SHP77 (cell line): ENCODE data around the gene PRR7.

Experiments used
- DNase-seq, 2 experiments: peaks; one replicate each; lab custom pipeline; 2025; lab: John Stamatoyannopoulos, UW

The PRR7 gene

DNA sequence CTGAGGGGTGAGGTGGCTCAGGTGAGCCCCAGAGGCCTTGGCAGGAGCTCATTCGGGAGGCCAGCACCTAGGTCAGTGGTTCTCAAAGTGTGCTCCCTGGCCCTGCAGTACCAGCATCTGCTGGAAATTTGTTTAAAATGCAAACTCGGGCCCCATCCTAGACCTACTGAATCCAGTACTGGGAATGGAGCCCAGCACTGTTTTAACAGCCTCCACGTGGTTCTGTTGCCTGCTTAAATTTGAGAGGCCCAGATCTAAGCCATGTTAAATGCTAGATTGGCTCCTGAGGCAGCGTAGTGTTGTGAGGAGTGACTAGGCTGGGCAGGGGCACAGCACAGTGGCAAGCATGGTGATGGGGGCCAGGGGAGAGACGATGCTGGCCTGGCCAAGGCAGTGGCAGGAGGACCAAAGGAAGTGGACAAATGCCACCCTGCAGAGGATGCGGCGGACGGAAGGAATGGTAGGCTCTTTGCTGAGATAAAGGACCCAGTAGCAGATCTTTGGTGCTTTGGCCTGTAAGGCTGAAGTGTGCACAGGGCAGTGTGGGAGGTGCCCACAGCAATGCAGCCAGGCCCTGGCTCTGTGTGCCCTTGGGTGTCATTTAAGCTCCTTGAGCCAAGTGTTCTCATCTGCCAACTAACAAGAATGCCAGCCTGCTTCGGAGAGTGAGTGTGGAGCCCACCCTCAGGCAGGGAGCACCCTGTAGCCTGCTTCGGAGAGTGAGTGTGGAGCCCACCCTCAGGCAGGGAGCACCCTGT, 4.2 kb downstream of the PRR7 start:
- no peak for DNase-seq

DNA sequence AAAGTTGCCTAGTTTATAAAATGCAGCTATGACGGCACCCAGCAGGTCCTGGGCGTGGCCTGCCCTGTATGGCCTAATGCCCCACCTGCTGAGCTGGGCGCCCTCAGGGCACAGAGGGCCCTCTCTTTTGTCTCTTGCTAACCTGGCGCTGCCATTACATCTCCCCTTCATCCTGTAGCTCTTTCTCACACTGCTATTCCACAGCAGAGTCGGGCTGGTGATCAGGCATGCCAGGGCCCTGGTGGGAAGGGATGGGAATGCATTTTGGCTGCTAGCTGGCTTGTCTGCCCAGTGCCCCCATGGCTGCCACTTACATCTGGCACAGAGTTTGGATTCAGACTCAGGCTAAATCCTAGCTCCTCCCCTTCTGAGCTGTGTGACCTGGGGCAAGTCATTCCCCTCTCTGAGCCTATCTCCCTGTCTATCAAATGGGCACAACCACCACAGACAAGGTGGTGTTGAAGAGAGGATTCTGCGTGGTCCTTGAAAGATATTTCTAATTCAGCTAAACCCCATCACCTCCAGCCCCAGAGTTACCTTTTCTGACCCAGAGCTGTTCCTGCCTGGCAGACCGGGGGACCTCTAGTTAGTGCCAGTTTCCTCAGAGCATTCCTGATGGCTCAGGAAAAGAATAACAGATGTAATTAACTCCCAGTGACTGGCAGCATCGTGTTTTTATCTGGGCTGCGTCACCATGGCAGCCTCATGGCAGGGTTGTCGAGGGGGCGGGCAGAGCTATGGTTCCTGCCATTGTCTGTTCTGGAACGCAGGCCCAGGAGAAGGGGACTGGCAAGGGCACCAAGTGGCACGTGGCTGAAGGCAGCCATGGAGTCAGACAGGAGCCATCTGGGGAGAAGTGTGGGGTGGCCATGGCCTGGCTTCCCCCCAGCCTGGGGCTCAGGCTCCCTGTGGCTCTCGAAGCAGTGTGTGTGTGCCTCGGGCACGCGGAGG, 6.3 kb downstream of the PRR7 start:
- no peak for DNase-seq

DNA sequence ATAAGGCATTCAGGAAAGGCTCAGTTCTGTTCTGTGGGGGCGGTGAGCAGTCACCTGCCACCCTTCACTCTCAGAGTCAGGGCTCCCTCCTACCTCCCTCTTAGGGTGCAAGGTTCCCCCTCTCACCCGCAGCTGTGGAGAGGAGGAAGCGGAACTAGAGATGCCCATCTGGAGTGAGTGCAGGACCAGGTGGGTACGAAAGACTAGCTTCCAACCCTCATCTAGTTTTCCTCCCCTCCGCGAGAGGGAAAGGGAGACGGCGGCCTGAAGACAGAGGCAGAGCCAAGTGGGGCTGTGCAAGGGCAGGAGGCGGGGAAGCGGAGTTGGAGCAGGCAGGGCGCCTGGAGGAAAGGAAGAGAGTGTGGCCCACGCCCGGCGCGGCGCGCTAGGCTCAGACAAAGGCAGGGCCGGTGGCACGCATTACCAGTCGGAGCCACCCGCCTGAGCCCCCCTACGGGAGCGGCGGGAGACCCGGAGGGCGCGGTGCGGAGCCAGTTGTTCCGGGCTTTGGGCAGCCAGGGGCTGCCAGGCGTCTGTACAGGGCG, 7.3 kb downstream of the PRR7 start:
- peak in 1 of 2 experiments; percentile 32 for DNase-seq

- DNase-seq = peak; percentile 77 to 82
Observed at GRCh38 chr5:177454397-177455035, 7.9 kb downstream of the PRR7 start.

DNA sequence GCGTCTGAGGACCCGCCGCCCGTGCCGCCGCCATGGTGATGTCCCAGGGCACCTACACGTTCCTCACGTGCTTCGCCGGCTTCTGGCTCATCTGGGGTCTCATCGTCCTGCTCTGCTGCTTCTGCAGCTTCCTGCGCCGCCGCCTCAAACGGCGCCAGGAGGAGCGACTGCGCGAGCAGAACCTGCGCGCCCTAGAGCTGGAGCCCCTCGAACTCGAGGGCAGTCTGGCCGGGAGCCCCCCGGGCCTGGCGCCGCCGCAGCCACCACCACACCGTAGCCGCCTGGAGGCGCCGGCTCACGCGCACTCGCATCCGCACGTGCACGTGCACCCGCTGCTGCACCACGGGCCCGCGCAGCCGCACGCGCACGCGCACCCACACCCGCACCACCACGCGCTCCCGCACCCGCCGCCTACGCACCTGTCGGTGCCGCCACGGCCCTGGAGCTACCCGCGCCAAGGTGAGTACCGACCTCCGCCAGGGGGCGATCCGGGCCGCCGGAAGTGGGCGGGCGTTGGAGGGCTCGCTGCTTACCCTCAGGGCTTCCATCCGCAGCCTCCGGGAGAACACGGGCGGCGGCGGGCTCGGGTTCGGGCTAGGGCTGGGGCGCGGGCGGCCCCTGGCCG, 8.5 kb downstream of the PRR7 start:
- peak; percentile 75 to 90 for DNase-seq

GRCh38 chr5:177455661-177456590, 9.3 kb downstream of the PRR7 start:
- DNase-seq = peak; percentile 79 to 90

- no peak for DNase-seq
Observed at GRCh38 chr5:177456591-177456964, 10.0 kb downstream of the PRR7 start.

DNA sequence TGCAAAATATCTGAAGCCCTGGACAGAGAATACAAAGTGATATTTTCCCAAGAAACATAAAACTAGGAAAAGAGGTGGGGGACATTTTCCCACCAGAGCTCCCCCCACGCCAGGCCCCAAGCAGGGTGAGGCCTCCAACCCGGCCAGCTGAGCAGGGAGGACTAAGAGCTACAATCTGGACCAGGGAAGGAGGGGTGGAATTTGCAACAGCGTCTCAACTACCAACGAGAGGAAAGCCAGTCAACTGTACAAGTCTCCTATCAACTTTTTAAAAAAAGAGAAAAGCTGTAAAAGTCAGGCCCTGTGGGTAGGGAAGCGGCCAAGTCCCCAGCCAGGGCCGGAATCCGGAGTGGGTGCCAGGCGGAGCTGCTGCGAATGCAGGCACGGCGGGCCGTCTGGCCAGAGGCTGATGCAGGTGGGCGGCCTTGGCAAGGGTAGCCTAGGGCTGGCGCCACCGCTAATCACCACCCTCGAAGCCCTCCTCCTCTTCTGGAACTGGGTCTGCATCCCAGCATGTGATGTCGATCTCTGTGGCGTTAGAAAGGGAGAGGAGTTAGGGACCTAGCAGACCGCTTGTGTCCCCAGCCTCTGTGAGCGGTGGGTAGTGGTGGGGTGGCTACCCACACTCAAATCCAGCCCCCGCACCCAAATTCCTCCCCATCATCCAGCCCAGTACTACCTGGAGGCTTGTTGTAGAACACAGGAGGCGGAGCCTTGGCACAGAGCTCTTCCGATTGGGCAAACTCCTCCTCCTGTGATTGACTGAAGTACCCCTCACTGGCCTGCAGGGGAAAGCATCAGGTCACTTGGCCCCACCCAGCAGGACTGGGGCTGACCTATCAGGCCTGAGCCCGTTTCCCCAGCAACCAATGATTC, 10.6 kb downstream of the PRR7 start:
- DNase-seq = peak; percentile 93 to 97

DNA sequence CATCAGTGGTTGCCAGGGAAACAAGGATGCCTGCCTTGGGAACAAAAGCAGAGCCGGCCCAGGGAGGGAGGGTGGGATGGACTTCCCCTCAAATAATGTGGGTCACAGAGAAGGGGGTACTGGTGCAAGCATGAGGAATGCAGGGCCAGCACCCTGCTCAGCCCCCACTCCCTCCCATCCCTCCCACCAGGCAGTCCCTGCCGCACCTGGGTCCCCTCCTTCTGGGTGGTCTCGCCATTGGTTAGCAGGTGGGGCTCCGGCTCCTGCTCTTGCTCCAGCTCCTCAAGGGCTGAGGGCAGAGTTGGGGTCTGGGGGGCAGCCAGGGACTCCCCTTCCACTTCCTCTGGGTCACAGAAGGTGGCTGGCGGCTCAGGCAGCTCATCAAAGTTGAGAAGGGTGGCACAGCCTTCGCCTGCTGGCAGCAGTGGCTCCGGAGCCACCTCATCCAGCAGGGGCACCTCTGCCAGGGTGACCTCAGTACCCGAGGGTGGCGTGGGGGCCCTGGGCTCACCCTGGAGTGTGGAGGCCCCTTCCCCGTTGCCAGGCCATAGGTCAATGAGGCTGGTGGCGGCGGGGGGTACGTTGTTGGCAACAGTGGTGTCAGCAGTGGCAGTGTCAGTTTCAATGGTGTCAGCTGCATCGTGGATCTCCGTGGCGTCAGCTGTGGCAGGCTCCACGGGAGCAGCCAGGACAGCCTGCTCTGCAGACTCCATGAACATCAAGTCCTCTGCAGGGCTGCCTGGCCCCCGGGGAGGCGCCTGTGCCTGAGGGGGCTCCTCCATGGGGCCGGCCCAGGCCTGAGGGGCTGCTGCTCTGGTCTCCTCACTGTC, 11.5 kb downstream of the PRR7 start:
- no peak for DNase-seq

DNA sequence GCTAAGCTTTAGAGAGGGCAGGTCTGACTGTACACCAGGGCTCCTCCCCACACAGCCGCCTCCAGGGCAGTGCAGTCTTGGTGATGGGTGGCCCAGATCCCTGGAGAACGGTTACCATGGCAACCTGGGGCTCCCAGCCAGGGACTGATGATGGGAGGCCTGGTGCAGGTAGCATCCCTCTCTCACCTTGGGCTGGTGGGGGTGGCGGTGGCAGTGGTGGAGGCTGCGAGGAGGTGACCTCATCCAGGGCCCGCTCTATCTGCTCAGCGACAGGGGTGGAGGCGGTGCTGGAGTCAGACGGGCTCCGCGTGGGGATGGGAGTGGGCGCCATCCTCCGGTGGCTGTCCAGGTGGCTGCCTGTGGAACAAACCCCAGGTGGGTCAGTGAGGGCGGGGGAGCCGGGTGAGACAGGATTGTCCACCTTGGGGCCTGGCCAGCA, 12.3 kb downstream of the PRR7 start:
- no peak for DNase-seq

DNA sequence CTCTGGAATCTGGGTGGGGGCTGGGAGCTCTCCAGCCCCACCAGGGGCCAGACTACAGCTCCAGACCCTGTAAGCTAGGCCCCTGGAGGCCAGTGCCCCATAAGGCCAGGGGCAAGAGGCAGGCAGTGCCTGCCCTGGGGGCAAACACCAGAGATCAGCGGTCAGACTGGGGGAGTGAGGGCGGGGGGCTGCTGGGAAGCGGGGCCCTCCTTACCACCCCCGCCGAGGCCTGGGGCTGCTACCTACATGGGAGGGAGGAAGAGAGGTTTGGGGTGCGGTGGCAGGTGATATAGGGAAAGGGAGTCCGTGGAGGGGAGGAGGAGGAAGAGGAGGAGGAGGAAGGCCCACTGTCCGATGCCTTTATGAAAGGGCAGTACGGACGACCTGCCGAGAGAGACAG, 12.7 kb downstream of the PRR7 start:
- no peak for DNase-seq

GRCh38 chr5:177459819-177460628, 13.4 kb downstream of the PRR7 start:
- DNase-seq = no peak

DNA sequence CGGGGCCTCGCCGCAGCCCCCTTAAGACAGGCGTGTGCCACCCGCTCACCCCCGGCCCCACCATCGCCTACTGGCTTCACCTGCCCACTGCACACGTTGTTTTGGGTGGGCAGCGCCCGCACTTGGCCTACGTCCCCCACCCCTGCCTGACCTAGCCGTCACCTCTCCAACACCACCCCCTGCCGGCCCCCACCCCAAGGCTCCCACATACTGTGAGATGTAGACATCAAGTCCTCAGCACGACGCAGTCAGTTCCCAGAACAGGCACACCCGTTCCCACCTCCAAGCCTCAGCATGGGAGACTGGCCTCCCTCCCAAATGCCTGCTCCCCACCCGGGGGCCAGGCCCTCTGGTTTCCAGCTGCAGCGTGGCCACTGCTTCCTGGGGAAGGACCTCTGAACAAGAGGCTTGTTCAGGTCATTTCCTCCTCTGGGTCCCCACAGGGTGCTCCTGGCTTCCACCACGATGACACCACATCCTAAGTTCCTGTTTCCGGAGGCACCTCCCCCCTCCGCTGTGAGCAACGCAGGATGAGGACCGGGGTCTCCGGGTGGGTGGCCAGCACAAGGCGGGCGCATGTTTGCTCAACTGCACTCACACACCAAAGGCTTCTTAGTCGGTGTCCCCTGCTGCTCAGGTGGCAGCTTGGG, 15.5 kb downstream of the PRR7 start:
- DNase-seq = no peak

DNA sequence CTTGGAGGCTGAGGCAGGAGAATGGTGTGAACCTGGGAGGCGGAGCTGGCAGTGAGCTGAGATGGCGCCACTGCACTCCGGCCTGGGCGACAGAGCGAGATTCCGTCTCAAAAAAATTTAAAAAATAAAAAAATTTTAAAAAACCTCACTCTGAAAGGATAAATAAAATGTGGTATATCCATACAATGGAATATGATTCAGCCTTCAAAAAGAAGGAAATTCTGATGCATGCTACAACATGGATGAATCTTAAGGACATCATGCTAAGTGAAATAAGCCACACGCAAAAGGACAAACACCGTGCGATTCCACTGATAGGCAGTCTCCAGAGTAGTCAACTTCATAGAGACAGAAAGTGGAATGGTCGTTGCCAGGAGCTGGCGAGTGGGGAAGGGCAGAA, 18.4 kb downstream of the PRR7 start:
- DNase-seq = no peak

DNA sequence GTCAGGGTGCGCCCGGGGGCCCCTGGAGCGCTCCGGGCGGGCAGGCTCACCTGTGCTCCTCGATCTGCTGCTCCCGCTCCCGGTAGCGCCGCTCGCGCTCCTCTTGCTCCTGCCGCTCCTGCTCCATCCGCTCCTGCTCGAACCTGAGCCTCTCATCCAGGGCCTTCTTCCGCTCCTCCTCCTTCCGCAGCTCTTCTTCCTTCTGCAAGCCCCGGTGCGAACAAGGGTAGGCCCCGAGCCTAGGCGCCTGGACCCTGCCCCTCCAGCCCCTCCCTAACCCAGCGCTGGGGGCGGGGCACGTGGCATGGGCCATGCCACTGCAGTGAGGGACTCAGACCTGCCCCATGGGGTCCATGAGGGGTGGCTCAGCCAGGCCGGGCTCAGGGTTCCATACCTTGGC, 20.2 kb downstream of the PRR7 start:
- no peak for DNase-seq

GRCh38 chr5:177467436-177467835, 20.8 kb downstream of the PRR7 start:
- DNase-seq = no peak

DNA sequence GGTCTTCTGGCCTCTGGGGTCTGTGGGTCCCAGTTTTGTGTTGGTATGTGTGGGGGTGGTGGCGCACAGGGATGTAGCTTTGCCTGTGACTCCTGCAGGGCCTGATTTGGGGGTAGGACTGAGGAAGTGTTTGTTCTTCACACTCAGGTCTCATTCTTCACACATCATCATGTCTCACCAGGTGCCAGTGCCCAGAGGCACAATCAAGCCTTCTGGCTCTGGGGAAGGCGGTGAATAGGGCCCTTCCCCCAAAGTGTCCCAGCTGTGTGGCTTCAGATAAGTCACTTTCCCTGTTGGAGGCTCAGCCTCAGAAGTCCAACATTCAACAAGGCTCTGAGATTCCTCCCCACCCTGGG, 21.7 kb downstream of the PRR7 start:
- DNase-seq = no peak
